IPS DF 6.9 (cell line): ENCODE measurements around the gene GGA2.

ENCODE experiments used
- DNase-seq: peaks from one replicate; pipeline ENCODE4 v3.0.0-alpha.2; 2013; ENCODE audit warnings: low read depth, low spot score
- H3K27ac ChIP-seq: one replicate; pipeline ENCODE4 v1.5.1; 2013; ENCODE audit warnings: low read length, control low read depth
- H3K27me3 ChIP-seq: 2 replicates; pipeline ENCODE4 v1.6.1; 2013; ENCODE audit warnings: mild to moderate bottlenecking, low read length; ENCODE audit not compliant: control insufficient read depth, insufficient read depth
- H3K36me3 ChIP-seq: 2 replicates; pipeline ENCODE4 v1.6.1; 2013; ENCODE audit warnings: low read length; ENCODE audit not compliant: control insufficient read depth, insufficient read depth
- H3K4me1 ChIP-seq: 2 replicates; pipeline ENCODE4 v1.6.1; 2013; ENCODE audit warnings: low read length; ENCODE audit not compliant: control insufficient read depth, insufficient read depth
- H3K4me3 ChIP-seq: 2 replicates; pipeline ENCODE4 v1.5.1; 2013; ENCODE audit warnings: mild to moderate bottlenecking, low read length
- H3K9me3 ChIP-seq: 2 replicates; pipeline ENCODE4 v1.6.1; 2013; ENCODE audit warnings: low read length, inconsistent platforms; ENCODE audit not compliant: control insufficient read depth, insufficient read depth
- WGBS: extraction: QIAGEN DNeasy Blood & Tissue Kit; methylation state at CpG from one replicate; pipeline ENCODE4 v1.1.7; 2013; ENCODE audit warnings: mixed read lengths, missing lambda C conversion rate; ENCODE audit not compliant: insufficient read length, insufficient coverage; 5-methylcytosine and 5-hydroxymethylcytosine counted together

The GGA2 gene

DNA sequence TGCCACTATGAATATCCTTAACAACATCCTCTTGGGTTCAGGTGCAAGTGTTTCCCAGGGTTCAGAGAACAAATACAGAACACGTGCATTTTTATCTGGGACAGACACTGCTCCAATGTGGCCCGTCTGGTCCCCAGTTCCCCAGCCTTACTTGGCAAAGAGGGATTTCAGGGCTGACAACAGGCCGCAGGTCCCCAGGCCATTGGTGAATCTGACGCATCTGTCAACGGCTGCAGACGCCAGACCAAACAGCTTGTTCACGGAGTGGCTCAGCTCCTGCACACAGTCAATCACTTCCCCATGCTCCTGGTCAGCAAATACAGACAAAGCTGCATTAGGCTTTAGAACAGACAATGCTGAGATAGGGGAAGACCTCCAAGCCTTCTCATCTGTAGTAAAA is 93.5 kb downstream of the GGA2 start:
- Histone ChIP-seq H3K27me3 (no peaks in the 10 kb centered on the region; the same call in 1 of the 2 replicates), H3K4me1 (peaks cover 2% of the 10 kb centered on the region; the same call in 1 of the 2 replicates), H3K27ac (no peak overlapping the region), H3K4me3 (no peak overlapping the region), H3K9me3 (no peaks in the 10 kb centered on the region), H3K36me3 (peaks cover 9% of the 10 kb centered on the region; the same call in 1 of the 2 replicates)
- no CpG with 5 or more reads among the region's 7 CpGs for WGBS
- no peak for DNase-seq

GRCh38 chr16:23414731-23415130 is 95.6 kb downstream of the GGA2 start:
- Histone ChIP-seq H3K4me3 (no peak overlapping the region), H3K36me3 (peaks cover 9% of the 10 kb centered on the region; the same call in 1 of the 2 replicates), H3K9me3 (no peaks in the 10 kb centered on the region), H3K27ac (no peak overlapping the region), H3K4me1 (peaks cover 4% of the 10 kb centered on the region; the same call in 1 of the 2 replicates), H3K27me3 (no peaks in the 10 kb centered on the region; the same call in 1 of the 2 replicates)
- no CpG with 5 or more reads among the region's 6 CpGs for WGBS
- DNase-seq: no peak
